Kidney (tissue), 14 donors: Measurements from ENCODE around the gene PMPCA. TPM values are rescaled to one million over a fixed set of nuclear protein-coding genes. Genes with fewer than 3 reads are reported as not detected.

Source experiments
- DNase-seq, 5 donors: peaks; one replicate each; pipeline ENCODE4 v3.0.0-alpha.2; 2013 to 2020
- FAIRE-seq: peaks from 2 replicates; lab custom pipeline; 2012; peaks lifted over from hg19 to GRCh38; lab: Jason Lieb, UNC
- H3K27ac ChIP-seq, 2 donors: one replicate each; pipeline ENCODE4 v1.7.0; 2013; ENCODE audit warnings: low read depth in 2 of 2, low read length in 2 of 2, inconsistent platforms in 1 of 2
- H3K27me3 ChIP-seq: one replicate; pipeline ENCODE4 v1.7.1; 2013; ENCODE audit warnings: low read length, inconsistent platforms; ENCODE audit not compliant: control insufficient read depth, insufficient read depth
- H3K36me3 ChIP-seq, 3 donors: one replicate each; pipeline versions ENCODE4 v1.7.0 to v1.7.1; 2013; ENCODE audit warnings: low read length in 3 of 3, control low read depth in 1 of 3, inconsistent platforms in 1 of 3; ENCODE audit not compliant: insufficient read depth in 3 of 3, control insufficient read depth in 2 of 3
- H3K4me1 ChIP-seq, 3 donors: one replicate each; pipeline versions ENCODE4 v1.7.0 to v1.7.1; 2013; ENCODE audit warnings: low read length in 3 of 3, inconsistent platforms in 1 of 3, low read depth in 1 of 3; ENCODE audit not compliant: control insufficient read depth in 2 of 3, insufficient read depth in 2 of 3
- H3K4me3 ChIP-seq, 3 donors: one replicate each; pipeline versions ENCODE4 v1.7.0 to v1.8.1; 2013; ENCODE audit warnings: low read length in 3 of 3, control low read depth in 1 of 3, inconsistent platforms in 1 of 3
- H3K9ac ChIP-seq, 3 donors: one replicate each; pipeline versions ENCODE4 v1.7.0 to v1.7.1; 2013; ENCODE audit warnings: low read length in 3 of 3, control low read depth in 1 of 3, inconsistent platforms in 1 of 3
- H3K9me3 ChIP-seq, 3 donors: one replicate each; pipeline versions ENCODE4 v1.7.0 to v1.7.1; 2013; ENCODE audit warnings: low read length in 3 of 3, control low read depth in 1 of 3, inconsistent platforms in 1 of 3; ENCODE audit not compliant: control insufficient read depth in 2 of 3, insufficient read depth in 1 of 3
- intact Hi-C: fragments of 100-400 bp; cut with DNase I; formaldehyde crosslinking; loops from one replicate; pipeline ENCODE4 v1.11.1; 2022
- polyA plus RNA-seq: library from polyadenylated mRNA; stranded (reverse); fragments of 350-450 nt; fragmentation: Illumina TruSeq; extraction: RNeasy Lipid Tissue Mini Kit (QIAGEN cat#74804); gene quantifications from one replicate; pipeline ENCODE4 v1.2.3, GENCODE V29; 2014; ENCODE audit warnings: low read depth, low replicate concordance; ENCODE audit not compliant: insufficient read depth
- total RNA-seq: library from RNA; stranded (reverse); fragmentation: NEBNext Ultra II Directional; extraction: Animal tissue kit (Norgen Biotek cat#: 25700); gene quantifications from one replicate; pipeline ENCODE4 v1.2.1, GENCODE V29; 2021
- TF ChIP-seq, protein P1 (sequence below): IDR thresholded peaks from 3 replicates; pipeline ENCODE4 v1.5.1; 2012; ENCODE audit warnings: mild to moderate bottlenecking, moderate library complexity, borderline replicate concordance; ENCODE audit not compliant: insufficient read depth; ENCODE audit errors: extremely low read depth
- donor health status: control.
- donor health status: control.
- donor health status: control.
- donor health status: control.
- donor health status: control.
- donor health status: DM: yes; HTN: yes; CAD: no.
- donor health status: Normal renal cell carcinoma (clear cell type).

Gene PMPCA
- total and polyA plus RNA-seq, 2 donors from 2014 or later = 45.6 to 50.1 TPM

- Histone ChIP-seq H3K9me3 (no peaks in the 10 kb centered on the region), H3K27me3 (no peaks in the 10 kb centered on the region), H3K4me1 (peaks cover 0 to 7% (median 3%) of the 10 kb centered on the region in 3 donors), H3K4me3 (no peak overlapping the region), H3K27ac (no peak overlapping the region), H3K9ac (no peak overlapping the region), H3K36me3 (peaks cover 5 to 68% (median 40%) of the 10 kb centered on the region in 3 donors)
- no peak for DNase-seq
- FAIRE-seq = no peak
- intact Hi-C loops = no loop called here
- TF ChIP-seq, protein P1, sequence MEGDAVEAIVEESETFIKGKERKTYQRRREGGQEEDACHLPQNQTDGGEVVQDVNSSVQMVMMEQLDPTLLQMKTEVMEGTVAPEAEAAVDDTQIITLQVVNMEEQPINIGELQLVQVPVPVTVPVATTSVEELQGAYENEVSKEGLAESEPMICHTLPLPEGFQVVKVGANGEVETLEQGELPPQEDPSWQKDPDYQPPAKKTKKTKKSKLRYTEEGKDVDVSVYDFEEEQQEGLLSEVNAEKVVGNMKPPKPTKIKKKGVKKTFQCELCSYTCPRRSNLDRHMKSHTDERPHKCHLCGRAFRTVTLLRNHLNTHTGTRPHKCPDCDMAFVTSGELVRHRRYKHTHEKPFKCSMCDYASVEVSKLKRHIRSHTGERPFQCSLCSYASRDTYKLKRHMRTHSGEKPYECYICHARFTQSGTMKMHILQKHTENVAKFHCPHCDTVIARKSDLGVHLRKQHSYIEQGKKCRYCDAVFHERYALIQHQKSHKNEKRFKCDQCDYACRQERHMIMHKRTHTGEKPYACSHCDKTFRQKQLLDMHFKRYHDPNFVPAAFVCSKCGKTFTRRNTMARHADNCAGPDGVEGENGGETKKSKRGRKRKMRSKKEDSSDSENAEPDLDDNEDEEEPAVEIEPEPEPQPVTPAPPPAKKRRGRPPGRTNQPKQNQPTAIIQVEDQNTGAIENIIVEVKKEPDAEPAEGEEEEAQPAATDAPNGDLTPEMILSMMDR = no peak
Measured at GRCh38 chr9:136416427-136416826, 6.0 kb downstream of the PMPCA start.

DNA sequence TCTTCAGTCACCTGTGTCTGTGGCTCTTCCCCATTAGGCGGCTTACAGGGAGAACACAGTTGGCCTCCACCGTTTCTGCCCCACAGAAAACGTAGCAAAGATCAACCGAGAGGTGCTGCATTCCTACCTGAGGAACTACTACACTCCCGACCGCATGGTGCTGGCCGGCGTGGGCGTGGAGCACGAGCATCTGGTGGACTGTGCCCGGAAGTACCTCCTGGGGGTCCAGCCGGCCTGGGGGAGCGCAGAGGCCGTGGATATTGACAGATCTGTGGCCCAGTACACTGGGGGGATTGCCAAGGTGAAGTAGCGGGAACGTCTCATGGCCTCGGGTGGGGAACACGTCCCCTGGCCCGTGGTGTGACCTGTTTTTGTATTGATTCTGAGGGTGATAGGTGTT is 6.5 kb downstream of the PMPCA start:
- H3K27me3 ChIP-seq = no peaks in the 10 kb centered on the region
- H3K9me3 ChIP-seq = no peaks in the 10 kb centered on the region
- FAIRE-seq (no peak), DNase-seq (no peak)
- TF ChIP-seq, protein P1 = no peak
- intact Hi-C loops = no loop called here
- H3K36me3 ChIP-seq = peaks cover 5 to 71% (median 43%) of the 10 kb centered on the region in 3 donors
- H3K4me1 ChIP-seq = peaks cover 0 to 2% (median 0%) of the 10 kb centered on the region in 3 donors
- H3K27ac ChIP-seq = no peak overlapping the region
- H3K9ac ChIP-seq = no peak overlapping the region
- no peak overlapping the region for H3K4me3 ChIP-seq

- no peaks in the 10 kb centered on the region for H3K4me1 ChIP-seq
- no peak overlapping the region for H3K9ac ChIP-seq
- FAIRE-seq = no peak
- H3K4me3 ChIP-seq = no peak overlapping the region
- no peaks in the 10 kb centered on the region for H3K9me3 ChIP-seq
- intact Hi-C loops = no loop called here
- H3K27ac ChIP-seq = no peak overlapping the region
- H3K27me3 ChIP-seq = no peaks in the 10 kb centered on the region
- H3K36me3 ChIP-seq = peaks cover 2 to 70% (median 45%) of the 10 kb centered on the region in 3 donors
- no peak for DNase-seq
- TF ChIP-seq, protein P1 = no peak
Measured at GRCh38 chr9:136418182-136419091, 8.0 kb downstream of the PMPCA start.
